IMR-90 (cell line): Measurements from ENCODE around the gene PPFIBP2. TPM values are rescaled to one million over a fixed set of nuclear protein-coding genes. Genes with fewer than 3 reads are reported as not detected.

Experiments
- ATAC-seq: fragments of 200-7000 bp; cut with Tn5 transposase; 2 replicates; pipeline ENCODE4 v1.9.1; 2020; ENCODE audit warnings: low read depth, mild to moderate bottlenecking, moderate library complexity
- BruUV-seq: library from RNA; stranded (reverse); fragments of 400-500 nt; replicated peaks from 2 replicates; lab custom pipeline; 2021; lab: Mats Ljungman, UMichigan
- CTCF ChIA-PET: fragments of 300-600 bp; formaldehyde crosslinking; extraction: SDS; loops from one replicate; lab custom pipeline; 2021; ENCODE audit warnings: antibody characterized with exemption; lab: Yijun Ruan, JAX
- POLR2A ChIA-PET: fragments of 300-600 bp; sonication (Branson Sonifier 250); formaldehyde crosslinking; loops from one replicate; lab custom pipeline; 2022; ENCODE audit warnings: antibody characterized with exemption; ENCODE audit not compliant: unreplicated experiment; lab: Charles Lee
- DNase-seq: peaks from one replicate; pipeline ENCODE4 v3.0.0; 2013
- H2AFZ ChIP-seq: replicated peaks from 2 replicates; pipeline ENCODE3; 2013; ENCODE audit warnings: low read length, mild to moderate bottlenecking; ENCODE audit not compliant: poor library complexity
- H2AK5ac ChIP-seq: 2 replicates; pipeline ENCODE4 v1.6.1; 2013; ENCODE audit warnings: low read depth, low read length, inconsistent platforms
- H2AK9ac ChIP-seq: replicated peaks from 2 replicates; pipeline ENCODE3; 2013; ENCODE audit warnings: mild to moderate bottlenecking, low read depth, low read length, moderate library complexity; ENCODE audit not compliant: poor library complexity
- H2BK120ac ChIP-seq: 2 replicates; pipeline ENCODE4 v1.6.1; 2013; ENCODE audit warnings: low read depth, low read length, inconsistent platforms
- H2BK15ac ChIP-seq: 3 replicates; pipeline ENCODE4 v1.6.1; 2013; ENCODE audit warnings: low read depth, low read length, inconsistent platforms
- H2BK20ac ChIP-seq: 2 replicates; pipeline ENCODE4 v1.6.1; 2013; ENCODE audit warnings: low read depth, mild to moderate bottlenecking, inconsistent platforms, low read length, moderate library complexity
- H2BK5ac ChIP-seq: 2 replicates; pipeline ENCODE4 v1.6.1; 2013; ENCODE audit warnings: mild to moderate bottlenecking, low read depth, low read length, inconsistent platforms; ENCODE audit not compliant: poor library complexity, severe bottlenecking
- H3K14ac ChIP-seq: replicated peaks from 2 replicates; pipeline ENCODE4 v1.6.1; 2013; ENCODE audit warnings: low read depth, low read length, inconsistent platforms
- H3K18ac ChIP-seq: 2 replicates; pipeline ENCODE4 v1.6.1; 2013; ENCODE audit warnings: low read depth, low read length, control low read depth
- H3K23ac ChIP-seq: 2 replicates; pipeline ENCODE4 v1.6.1; 2013; ENCODE audit warnings: low read depth, low read length, inconsistent platforms
- H3K27ac ChIP-seq: 2 replicates; pipeline ENCODE4 v1.5.1; 2013; ENCODE audit warnings: mild to moderate bottlenecking, control low read depth, low read length; ENCODE audit not compliant: insufficient read depth
- H3K27me3 ChIP-seq: 2 replicates; pipeline ENCODE4 v1.6.1; 2013; ENCODE audit warnings: low read length; ENCODE audit not compliant: control insufficient read depth, insufficient read depth
- H3K36me3 ChIP-seq: 2 replicates; pipeline ENCODE4 v1.6.1; 2013; ENCODE audit warnings: low read length, mixed read lengths; ENCODE audit not compliant: control insufficient read depth, insufficient read depth
- H3K4ac ChIP-seq: 2 replicates; pipeline ENCODE4 v1.6.1; 2013; ENCODE audit warnings: low read depth, low read length, inconsistent platforms
- H3K4me1 ChIP-seq: 2 replicates; pipeline ENCODE4 v1.6.1; 2013; ENCODE audit warnings: low read length, mixed read lengths; ENCODE audit not compliant: control insufficient read depth, insufficient read depth
- H3K4me2 ChIP-seq: 2 replicates; pipeline ENCODE4 v1.6.1; 2013; ENCODE audit warnings: low read depth, mild to moderate bottlenecking, control low read depth, low read length, moderate library complexity
- H3K4me3 ChIP-seq: 2 replicates; pipeline ENCODE4 v1.5.1; 2013; ENCODE audit warnings: low read depth, mild to moderate bottlenecking, control low read depth, low read length, moderate library complexity; ENCODE audit not compliant: insufficient read depth
- H3K56ac ChIP-seq: 2 replicates; pipeline ENCODE4 v1.6.1; 2013; ENCODE audit warnings: low read length, inconsistent platforms; ENCODE audit not compliant: insufficient read depth; ENCODE audit errors: extremely low read depth
- H3K79me1 ChIP-seq, 2 experiments: 2 replicates each; pipeline ENCODE4 v1.6.1; 2013; ENCODE audit warnings: low read length in 2 of 2, inconsistent platforms in 1 of 2, low read depth in 1 of 2
- H3K9ac ChIP-seq: 2 replicates; pipeline ENCODE4 v1.6.1; 2013; ENCODE audit warnings: low read depth, low read length, control low read depth
- H3K9me1 ChIP-seq: 2 replicates; pipeline ENCODE4 v1.6.1; 2013; ENCODE audit warnings: low read length, inconsistent platforms; ENCODE audit not compliant: insufficient read depth
- H3K9me3 ChIP-seq: 2 replicates; pipeline ENCODE4 v1.6.1; 2013; ENCODE audit warnings: low read length; ENCODE audit not compliant: control insufficient read depth, insufficient read depth
- H4K20me1 ChIP-seq: 2 replicates; pipeline ENCODE4 v1.6.1; 2013; ENCODE audit warnings: low read length, inconsistent platforms; ENCODE audit not compliant: insufficient read depth
- H4K5ac ChIP-seq: 2 replicates; pipeline ENCODE4 v1.6.1; 2013; ENCODE audit warnings: mild to moderate bottlenecking, low read depth, low read length, control low read depth
- H4K8ac ChIP-seq, 2 experiments: 2 replicates each; pipeline ENCODE4 v1.6.1; 2013; ENCODE audit warnings: low read depth in 2 of 2, low read length in 2 of 2, control low read depth in 1 of 2, inconsistent platforms in 1 of 2
- H4K91ac ChIP-seq: 2 replicates; pipeline ENCODE4 v1.6.1; 2013; ENCODE audit warnings: low read depth, low read length, inconsistent platforms; ENCODE audit not compliant: insufficient read depth
- CEBPB ChIP-seq: IDR thresholded peaks from 2 replicates; pipeline ENCODE4 v1.6.1; 2012; ENCODE audit warnings: low read depth, low read length, improper control_type of control experiment
- CTCF ChIP-seq: conservative IDR thresholded peaks from 2 replicates; pipeline ENCODE4 v1.5.1; 2012; ENCODE audit warnings: mild to moderate bottlenecking, low read depth, low read length, improper control_type of control experiment
- FOS ChIP-seq: fragments of 150-350 bp; IDR thresholded peaks from 2 replicates; pipeline ENCODE4 v1.6.1; 2016; ENCODE audit warnings: low read depth, low read length
- MAFK ChIP-seq: IDR thresholded peaks from 2 replicates; pipeline ENCODE4 v1.6.1; 2012; ENCODE audit warnings: low read depth, low read length, improper control_type of control experiment
- MAZ ChIP-seq: IDR thresholded peaks from 2 replicates; pipeline ENCODE4 v1.6.1; 2012; ENCODE audit warnings: low read depth, mild to moderate bottlenecking, low read length, improper control_type of control experiment, moderate library complexity, borderline replicate concordance
- NFE2L2 ChIP-seq: fragments of 150-350 bp; IDR thresholded peaks from 2 replicates; pipeline ENCODE4 v1.6.1; 2016; ENCODE audit warnings: low read depth, mild to moderate bottlenecking, low read length
- RAD21 ChIP-seq: IDR thresholded peaks from 2 replicates; pipeline ENCODE4 v1.6.1; 2012; ENCODE audit warnings: low read length, improper control_type of control experiment
- RCOR1 ChIP-seq: IDR thresholded peaks from 2 replicates; pipeline ENCODE4 v1.6.1; 2012; ENCODE audit warnings: mild to moderate bottlenecking, low read length, improper control_type of control experiment; ENCODE audit not compliant: insufficient replicate concordance
- RFX5 ChIP-seq: IDR thresholded peaks from 2 replicates; pipeline ENCODE4 v1.8.0; 2012; ENCODE audit warnings: low read depth, mild to moderate bottlenecking, low read length, moderate library complexity
- USF2 ChIP-seq: fragments of 150-350 bp; IDR thresholded peaks from 2 replicates; pipeline ENCODE4 v1.6.1; 2017; ENCODE audit warnings: mild to moderate bottlenecking, antibody characterized with exemption, low read length, low read depth
- WGBS, 2 experiments: methylation state at CpG; one replicate each; pipeline versions ENCODE4 v1.1.5 to v1.1.7; 2013; ENCODE audit warnings: missing lambda C conversion rate in 2 of 2; ENCODE audit not compliant: insufficient read length in 1 of 2; ENCODE audit errors: extremely low coverage in 2 of 2; 5-methylcytosine and 5-hydroxymethylcytosine counted together
- dilution Hi-C: fragments of 300-500 bp; cut with HindIII; formaldehyde crosslinking; loops from one replicate; pipeline ENCODE4 v1.14.3; 2018; ENCODE audit warnings: low sequenced_read_pairs; ENCODE audit not compliant: unreplicated experiment
- in situ Hi-C: fragments of 300-500 bp; cut with MboI; formaldehyde crosslinking; loops from 3 replicates; pipeline ENCODE4 v1.14.3; 2019; ENCODE audit warnings: low sequenced_read_pairs, inconsistent platforms, mixed read lengths
- intact Hi-C: fragments of 100-400 bp; cut with micrococcal nuclease; formaldehyde crosslinking; loops from 2 replicates; pipeline ENCODE4 v1.10.0; 2022
- polyA plus RNA-seq, 3 experiments: library from polyadenylated mRNA; depleted of rRNA; stranded (reverse); fragments of >200 nt; gene quantifications; 2 replicates each; pipeline ENCODE4 v1.2.3, GENCODE V29; 2012; ENCODE audit warnings: low replicate concordance in 1 of 3
- total RNA-seq: library from RNA; depleted of rRNA; stranded (reverse); fragments of >200 nt; gene quantifications from 2 replicates; pipeline ENCODE4 v1.2.3, GENCODE V29; 2012

PPFIBP2 gene
- total and polyA plus RNA-seq, 2 of the 4 experiments (the other 2 are of a cell fraction), result 6.0 to 11.8 TPM

GRCh38 chr11:7489376-7489775 is 24.4 kb upstream of the PPFIBP2 start:
- Histone ChIP-seq H3K27ac (no peak overlapping the region), H2AFZ (no peak overlapping the region), H2BK15ac (no peak overlapping the region), H3K4me2 (no peak overlapping the region), H4K8ac (no peak overlapping the region), H3K23ac (no peak overlapping the region), H2BK120ac (no peak overlapping the region), H3K27me3 (peaks cover 3% of the 10 kb centered on the region; the same call in 1 of the 2 replicates), H3K9ac (no peak overlapping the region), H3K79me1 (no peaks in the 10 kb centered on the region), H3K4ac (no peak overlapping the region), H4K20me1 (no peaks in the 10 kb centered on the region), H4K91ac (no peak overlapping the region), H3K4me1 (no peaks in the 10 kb centered on the region), H2AK9ac (no peak overlapping the region), H3K56ac (no peak overlapping the region), H3K9me1 (no peaks in the 10 kb centered on the region), H2BK5ac (no peak overlapping the region), H3K18ac (no peak overlapping the region), H2AK5ac (no peak overlapping the region), H2BK20ac (no peak overlapping the region), H3K14ac (no peak overlapping the region), H4K5ac (no peak overlapping the region), H3K4me3 (no peak overlapping the region), H3K9me3 (no peaks in the 10 kb centered on the region), H3K36me3 (no peaks in the 10 kb centered on the region)
- POLR2A ChIA-PET, result no interaction called here
- BruUV-seq, result no TSS peak
- dilution Hi-C loops (no loop called here), intact Hi-C loops (no loop called here), in situ Hi-C loops (no loop called here)
- CTCF ChIA-PET, result no interaction called here
- TF ChIP-seq RAD21 (no peak), CEBPB (no peak), MAFK (no peak), USF2 (no peak), FOS (no peak), RCOR1 (no peak), RFX5 (no peak), NFE2L2 (no peak), CTCF (no peak), MAZ (no peak)
- no peak for DNase-seq
- no peak for ATAC-seq
- 46% methylated on average over 2 of the region's 2 CpGs; no CpG with 5 or more reads in 1 of the 2 experiments for WGBS, 2 experiments
